SJCRH30 (cell line): ENCODE results near the gene FKBP4. TPM values are rescaled to one million over a fixed set of nuclear protein-coding genes. Genes with fewer than 3 reads are reported as not detected.

Experiments used
- DNase-seq, 2 experiments: peaks; one replicate each; pipeline ENCODE4 v3.0.0-alpha.2; 2015 to 2020
- H3K27ac ChIP-seq: fragments of 250-450 bp; sonication (Bioruptor Pico); 2 replicates; pipeline ENCODE4 v1.5.1; 2020; ENCODE audit warnings: mild to moderate bottlenecking, moderate library complexity
- H3K27me3 ChIP-seq: fragments of 250-450 bp; sonication (Bioruptor Pico); 2 replicates; pipeline ENCODE4 v1.5.1; 2020; ENCODE audit warnings: mild to moderate bottlenecking, moderate library complexity
- H3K36me3 ChIP-seq: fragments of 250-450 bp; sonication (Bioruptor Pico); 2 replicates; pipeline ENCODE4 v1.5.1; 2020; ENCODE audit warnings: mild to moderate bottlenecking, moderate library complexity
- H3K4me1 ChIP-seq: fragments of 250-450 bp; sonication (Bioruptor Pico); 2 replicates; pipeline ENCODE4 v1.5.1; 2020; ENCODE audit warnings: mild to moderate bottlenecking, moderate library complexity
- H3K4me3 ChIP-seq: fragments of 250-450 bp; sonication (Bioruptor Pico); 2 replicates; pipeline ENCODE4 v1.5.1; 2020; ENCODE audit warnings: mild to moderate bottlenecking, moderate library complexity
- H3K9me3 ChIP-seq: fragments of 250-450 bp; sonication (Bioruptor Pico); replicated peaks from 2 replicates; pipeline ENCODE4 v1.5.1; 2020; ENCODE audit warnings: mild to moderate bottlenecking, moderate library complexity
- total RNA-seq: library from RNA; depleted of rRNA; stranded (reverse); fragments of >200 nt; shearing (Covaris generic); gene quantifications from 2 replicates; pipeline ENCODE4 v1.2.3, GENCODE V29; 2014; rRNA removed

The FKBP4 gene
- total RNA-seq, 1 experiment from 2014 or later: 112 TPM

- Histone ChIP-seq H3K27me3 (no peaks in the 10 kb centered on the region), H3K9me3 (no peaks in the 10 kb centered on the region), H3K36me3 (no peaks in the 10 kb centered on the region), H3K4me1 (peaks cover 21% of the 10 kb centered on the region), H3K4me3 (no peak overlapping the region), H3K27ac (no peak overlapping the region)
- peak; percentile 60 to 79 for DNase-seq
These were observed 41.1 kb downstream of the FKBP4 start for GRCh38 chr12:2835691-2836403.

- H3K9me3 ChIP-seq: no peaks in the 10 kb centered on the region
- peaks cover 21% of the 10 kb centered on the region for H3K4me1 ChIP-seq
- no peaks in the 10 kb centered on the region for H3K27me3 ChIP-seq
- H3K4me3 ChIP-seq: no peak overlapping the region
- H3K36me3 ChIP-seq: no peaks in the 10 kb centered on the region
- H3K27ac ChIP-seq: no peak overlapping the region
- no peak for DNase-seq
These were observed 41.8 kb downstream of the FKBP4 start for GRCh38 chr12:2836574-2836973.

- Histone ChIP-seq H3K9me3 (no peaks in the 10 kb centered on the region), H3K27ac (no peak overlapping the region), H3K4me3 (no peak overlapping the region), H3K36me3 (no peaks in the 10 kb centered on the region), H3K27me3 (no peaks in the 10 kb centered on the region), H3K4me1 (peaks cover 20% of the 10 kb centered on the region)
- peak in 1 of 2 experiments; percentile 28 for DNase-seq
These were observed 46.4 kb downstream of the FKBP4 start for GRCh38 chr12:2841056-2841650.

- H3K27ac ChIP-seq: no peak overlapping the region
- H3K4me1 ChIP-seq: peaks cover 12% of the 10 kb centered on the region; the same call in 1 of the 2 replicates
- H3K4me3 ChIP-seq: no peak overlapping the region
- no peak for DNase-seq
- no peaks in the 10 kb centered on the region for H3K36me3 ChIP-seq
- no peaks in the 10 kb centered on the region for H3K9me3 ChIP-seq
- no peaks in the 10 kb centered on the region for H3K27me3 ChIP-seq
These were observed 48.2 kb downstream of the FKBP4 start for GRCh38 chr12:2842948-2843347.

GRCh38 chr12:2844786-2845185, 50.0 kb downstream of the FKBP4 start:
- Histone ChIP-seq H3K36me3 (no peaks in the 10 kb centered on the region), H3K4me1 (peaks cover 12% of the 10 kb centered on the region; the same call in 1 of the 2 replicates), H3K9me3 (no peaks in the 10 kb centered on the region), H3K27me3 (no peaks in the 10 kb centered on the region), H3K27ac (peak overlapping the region; percentile 87), H3K4me3 (peak overlapping the region; percentile 51)
- DNase-seq: peak; percentile 50 to 59

GRCh38 chr12:2845280-2845679, 50.5 kb downstream of the FKBP4 start:
- H3K36me3 ChIP-seq: no peaks in the 10 kb centered on the region
- no peaks in the 10 kb centered on the region for H3K27me3 ChIP-seq
- H3K9me3 ChIP-seq: no peaks in the 10 kb centered on the region
- peaks cover 12% of the 10 kb centered on the region; the same call in 1 of the 2 replicates for H3K4me1 ChIP-seq
- H3K27ac ChIP-seq: peak overlapping the region; percentile 87
- peak overlapping the region; percentile 51 for H3K4me3 ChIP-seq
- DNase-seq: peak; percentile 94 to 95

- Histone ChIP-seq H3K9me3 (no peaks in the 10 kb centered on the region), H3K27ac (no peak overlapping the region), H3K36me3 (no peaks in the 10 kb centered on the region), H3K4me3 (no peak overlapping the region), H3K27me3 (no peaks in the 10 kb centered on the region), H3K4me1 (no peaks in the 10 kb centered on the region)
- no peak for DNase-seq
These were observed 57.2 kb downstream of the FKBP4 start for GRCh38 chr12:2851931-2852330.

- Histone ChIP-seq H3K4me3 (no peak overlapping the region), H3K36me3 (peaks cover 11% of the 10 kb centered on the region), H3K9me3 (no peaks in the 10 kb centered on the region), H3K27ac (no peak overlapping the region), H3K27me3 (no peaks in the 10 kb centered on the region), H3K4me1 (no peaks in the 10 kb centered on the region)
- DNase-seq: peak; percentile 90 to 93
These were observed 58.9 kb downstream of the FKBP4 start for GRCh38 chr12:2853626-2854025.

Other genes starting within 250 kb of the FKBP4 start
- gene ITFG2, start 17.7 kb downstream of the FKBP4 start, total RNA-seq: 25.8 and 28.6 TPM in 2 replicates
- gene NRIP2, start 40.1 kb downstream of the FKBP4 start, total RNA-seq: 1.7 and 1.8 TPM in 2 replicates
- gene TEX52, start 62.1 kb downstream of the FKBP4 start, total RNA-seq: 0.20 TPM in 1 of 2 replicates, not detected in the other
- gene FOXM1, start 82.2 kb downstream of the FKBP4 start, total RNA-seq: 107 and 111 TPM in 2 replicates
- 57.8 and 60.9 TPM in 2 replicates for gene RHNO1, start 82.3 kb downstream of the FKBP4 start, total RNA-seq
- 40.4 and 45.2 TPM in 2 replicates for gene TULP3, start 95.9 kb downstream of the FKBP4 start, total RNA-seq
- 58.2 and 59.0 TPM in 2 replicates for gene TEAD4, start 164.4 kb downstream of the FKBP4 start, total RNA-seq